Measurements from ENCODE around the gene SPAG8.
A peak's percentile ranks its signal among the peaks of the same experiment; 100 is the strongest.

Gene SPAG8, protein sequence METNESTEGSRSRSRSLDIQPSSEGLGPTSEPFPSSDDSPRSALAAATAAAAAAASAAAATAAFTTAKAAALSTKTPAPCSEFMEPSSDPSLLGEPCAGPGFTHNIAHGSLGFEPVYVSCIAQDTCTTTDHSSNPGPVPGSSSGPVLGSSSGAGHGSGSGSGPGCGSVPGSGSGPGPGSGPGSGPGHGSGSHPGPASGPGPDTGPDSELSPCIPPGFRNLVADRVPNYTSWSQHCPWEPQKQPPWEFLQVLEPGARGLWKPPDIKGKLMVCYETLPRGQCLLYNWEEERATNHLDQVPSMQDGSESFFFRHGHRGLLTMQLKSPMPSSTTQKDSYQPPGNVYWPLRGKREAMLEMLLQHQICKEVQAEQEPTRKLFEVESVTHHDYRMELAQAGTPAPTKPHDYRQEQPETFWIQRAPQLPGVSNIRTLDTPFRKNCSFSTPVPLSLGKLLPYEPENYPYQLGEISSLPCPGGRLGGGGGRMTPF

DNA sequence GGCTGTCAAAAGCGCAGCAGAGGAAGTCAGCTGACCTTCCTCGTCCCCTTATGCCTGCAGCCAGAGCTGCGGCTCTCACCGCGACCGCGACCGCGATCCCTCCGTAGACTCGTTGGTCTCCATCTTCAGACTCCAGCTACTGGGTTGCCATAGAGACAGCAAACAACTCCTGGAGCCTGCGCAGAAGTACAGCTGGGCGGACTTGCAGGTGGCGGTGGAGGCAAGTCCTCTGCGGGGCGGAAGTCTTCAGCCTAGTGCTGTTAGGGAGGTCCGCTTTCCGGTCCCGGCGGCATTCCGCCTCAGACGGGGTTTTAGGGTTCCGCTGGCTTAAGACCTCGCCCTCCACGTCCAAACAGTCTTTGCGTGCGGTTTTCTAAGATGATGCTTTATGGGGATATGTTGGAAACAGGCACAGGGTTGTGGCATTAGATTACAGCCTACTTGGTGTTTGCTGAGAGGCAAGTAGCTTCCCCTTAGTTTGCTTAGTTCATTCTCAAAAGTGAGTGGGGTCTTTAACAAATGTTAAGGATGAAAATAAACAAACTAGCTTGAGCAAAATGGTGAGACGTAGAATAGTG, at the start of gene SPAG8:
Gene SPAG8 (minus strand): TSS at position 238 of the 578 bp plus-strand sequence. CDS start 115 bp downstream, at position 123.
- no peak within 1 kb of the TSS for H3K9ac ChIP-seq (ENCODE audit: low read depth, low read length)
- H3K36me3 ChIP-seq (ENCODE audit: control insufficient read depth, insufficient read depth, low read length) = peaks cover 14% of the 10 kb centered on the region; the same call in 1 of the 2 replicates
- peaks cover 8% of the 10 kb centered on the region for H3K4me1 ChIP-seq (ENCODE audit: control insufficient read depth, insufficient read depth, low read length)
- H3K27ac ChIP-seq (ENCODE audit: low read depth, low read length) = no peak within 1 kb of the TSS
- no peaks in the 10 kb centered on the region for H3K27me3 ChIP-seq (ENCODE audit: control insufficient read depth, insufficient read depth, low read length)
- no peaks in the 10 kb centered on the region for H3K9me3 ChIP-seq (ENCODE audit: control insufficient read depth, insufficient read depth, low read length)
- peak within 1 kb of the TSS; percentile 60 for H3K4me3 ChIP-seq (ENCODE audit: low read depth, low read length)

DNA sequence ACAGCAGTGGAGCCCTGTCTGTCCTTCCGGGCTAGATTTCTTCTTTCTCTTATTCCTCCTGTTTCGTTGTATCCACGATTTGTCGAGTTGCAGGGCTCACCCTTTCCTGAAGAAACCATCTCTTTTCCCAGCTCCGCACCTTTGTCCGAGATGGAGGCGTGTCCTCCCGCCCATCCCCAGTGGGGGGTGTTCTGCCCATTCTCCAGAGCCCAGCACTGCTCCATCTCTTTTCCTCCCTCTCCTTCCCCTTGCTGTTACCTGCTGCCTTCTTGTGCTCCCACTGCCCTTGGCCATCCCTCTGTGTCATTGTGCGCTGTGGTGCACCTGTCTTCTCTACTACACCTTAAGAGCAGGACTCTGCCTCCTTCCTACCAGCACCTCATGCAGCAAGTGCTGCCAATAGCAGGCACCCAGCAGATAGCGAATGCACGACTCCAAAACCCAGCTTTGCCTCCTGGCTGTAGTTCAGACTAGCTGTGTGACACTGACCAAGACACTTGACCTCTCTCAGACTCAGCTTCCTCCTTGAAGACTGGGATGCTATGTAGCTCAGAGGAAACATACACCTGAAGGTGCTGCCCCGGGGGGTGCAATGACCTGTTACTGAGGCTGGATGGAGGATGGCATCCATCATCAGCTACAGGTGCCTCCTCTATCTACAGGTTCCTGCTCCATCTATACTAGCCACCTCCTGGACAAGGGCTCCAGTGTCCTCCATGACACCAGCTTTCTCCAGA, 49.3 kb upstream of the SPAG8 start:
- no peaks in the 10 kb centered on the region for H3K27me3 ChIP-seq (ENCODE audit: control insufficient read depth, insufficient read depth, low read length)
- no peak overlapping the region for H3K4me3 ChIP-seq (ENCODE audit: low read depth, low read length)
- no peaks in the 10 kb centered on the region for H3K4me1 ChIP-seq (ENCODE audit: control insufficient read depth, insufficient read depth, low read length)
- H3K9me3 ChIP-seq (ENCODE audit: control insufficient read depth, insufficient read depth, low read length) = no peaks in the 10 kb centered on the region
- no peak overlapping the region for H3K9ac ChIP-seq (ENCODE audit: low read depth, low read length)
- H3K27ac ChIP-seq (ENCODE audit: low read depth, low read length) = no peak overlapping the region
- H3K36me3 ChIP-seq (ENCODE audit: control insufficient read depth, insufficient read depth, low read length) = no peaks in the 10 kb centered on the region

DNA sequence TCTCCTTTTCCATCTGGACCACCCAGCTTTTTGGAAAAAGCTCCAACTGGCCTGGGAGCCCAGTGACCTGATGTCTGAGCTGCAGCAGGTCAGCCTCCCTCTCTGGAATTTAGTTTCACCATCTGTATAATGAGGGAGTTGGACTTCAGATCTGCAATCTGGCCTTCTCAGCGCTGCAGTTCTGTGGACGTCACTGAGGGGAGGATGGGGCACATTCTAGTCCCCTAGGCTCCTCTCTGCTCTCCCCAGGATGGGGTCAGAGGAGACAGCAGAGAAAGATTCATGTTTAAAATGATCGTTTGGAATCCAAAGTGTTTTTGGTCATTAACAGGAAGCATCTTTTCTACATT, 47.9 kb upstream of the SPAG8 start:
- H3K36me3 ChIP-seq (ENCODE audit: control insufficient read depth, insufficient read depth, low read length) = no peaks in the 10 kb centered on the region
- no peak overlapping the region for H3K4me3 ChIP-seq (ENCODE audit: low read depth, low read length)

DNA sequence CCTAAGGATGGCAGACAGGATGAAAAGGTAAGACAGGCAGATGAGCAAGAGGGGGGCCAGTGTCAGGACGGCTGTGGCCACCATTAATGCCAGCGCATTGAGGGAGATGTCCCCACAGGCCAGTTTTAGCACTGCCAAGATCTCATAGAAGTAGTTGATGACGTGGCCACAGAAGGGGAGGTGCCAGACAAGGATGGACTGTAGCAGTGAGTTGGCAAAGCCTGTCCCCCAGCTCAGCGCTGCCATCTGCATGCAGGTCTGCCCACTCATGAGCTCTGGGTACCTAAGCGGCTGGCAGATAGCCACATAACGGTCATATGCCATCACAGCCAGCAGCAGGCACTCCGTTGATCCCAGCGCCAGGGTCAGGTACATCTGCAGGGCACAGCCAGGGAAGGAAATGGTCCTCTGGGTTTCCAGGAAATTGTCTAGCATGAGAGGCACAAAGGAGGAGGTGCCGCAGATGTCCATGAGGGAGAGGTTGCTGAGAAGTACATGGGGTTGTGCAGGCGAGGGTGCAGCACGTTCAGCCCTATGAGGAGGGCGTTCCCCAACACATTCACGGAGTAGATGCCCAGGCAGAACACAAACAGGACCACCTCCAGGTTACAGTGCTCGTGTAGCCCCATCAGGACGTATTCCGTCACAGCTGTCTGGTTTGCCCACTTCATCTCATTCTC, 47.4 kb upstream of the SPAG8 start:
- no peak overlapping the region for H3K27ac ChIP-seq (ENCODE audit: low read depth, low read length)
- H3K4me3 ChIP-seq (ENCODE audit: low read depth, low read length) = no peak overlapping the region
- no peaks in the 10 kb centered on the region for H3K4me1 ChIP-seq (ENCODE audit: control insufficient read depth, insufficient read depth, low read length)
- no peaks in the 10 kb centered on the region for H3K27me3 ChIP-seq (ENCODE audit: control insufficient read depth, insufficient read depth, low read length)
- no peaks in the 10 kb centered on the region for H3K36me3 ChIP-seq (ENCODE audit: control insufficient read depth, insufficient read depth, low read length)
- no peaks in the 10 kb centered on the region for H3K9me3 ChIP-seq (ENCODE audit: control insufficient read depth, insufficient read depth, low read length)
- H3K9ac ChIP-seq (ENCODE audit: low read depth, low read length) = no peak overlapping the region

More for the DNA sequence above, 47.9 kb upstream of the SPAG8 start:
- Histone ChIP-seq H3K9ac (ENCODE audit: low read depth, low read length) (no peak overlapping the region), H3K4me1 (ENCODE audit: control insufficient read depth, insufficient read depth, low read length) (no peaks in the 10 kb centered on the region), H3K27me3 (ENCODE audit: control insufficient read depth, insufficient read depth, low read length) (no peaks in the 10 kb centered on the region), H3K9me3 (ENCODE audit: control insufficient read depth, insufficient read depth, low read length) (no peaks in the 10 kb centered on the region), H3K27ac (ENCODE audit: low read depth, low read length) (no peak overlapping the region)

DNA sequence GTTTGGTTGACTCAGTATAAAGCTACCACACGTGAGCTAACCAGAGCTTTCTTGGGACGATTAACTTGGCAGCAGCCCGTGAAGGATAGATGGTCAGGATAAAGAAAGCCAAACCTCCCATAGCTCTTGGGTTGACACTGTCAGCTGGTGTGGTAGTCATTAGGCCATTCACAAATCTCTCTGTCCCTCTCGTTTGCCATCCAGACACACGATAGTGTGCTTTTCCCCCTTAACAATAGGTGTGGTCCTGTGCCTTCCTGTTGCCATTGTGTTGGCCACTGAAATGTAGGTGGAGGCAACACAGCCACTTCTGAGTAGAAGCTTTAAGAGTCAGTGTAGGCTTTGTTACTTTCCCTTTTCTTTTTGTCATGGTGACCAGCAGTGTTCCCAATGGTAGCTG, 46.4 kb upstream of the SPAG8 start:
- Histone ChIP-seq H3K9me3 (ENCODE audit: control insufficient read depth, insufficient read depth, low read length) (no peaks in the 10 kb centered on the region), H3K36me3 (ENCODE audit: control insufficient read depth, insufficient read depth, low read length) (0 out of 2 replicates have a peak, but pooled peaks cover under 1% of the 10 kb centered on the region), H3K4me3 (ENCODE audit: low read depth, low read length) (no peak overlapping the region), H3K27ac (ENCODE audit: low read depth, low read length) (no peak overlapping the region), H3K9ac (ENCODE audit: low read depth, low read length) (no peak overlapping the region), H3K27me3 (ENCODE audit: control insufficient read depth, insufficient read depth, low read length) (no peaks in the 10 kb centered on the region), H3K4me1 (ENCODE audit: control insufficient read depth, insufficient read depth, low read length) (no peaks in the 10 kb centered on the region)

DNA sequence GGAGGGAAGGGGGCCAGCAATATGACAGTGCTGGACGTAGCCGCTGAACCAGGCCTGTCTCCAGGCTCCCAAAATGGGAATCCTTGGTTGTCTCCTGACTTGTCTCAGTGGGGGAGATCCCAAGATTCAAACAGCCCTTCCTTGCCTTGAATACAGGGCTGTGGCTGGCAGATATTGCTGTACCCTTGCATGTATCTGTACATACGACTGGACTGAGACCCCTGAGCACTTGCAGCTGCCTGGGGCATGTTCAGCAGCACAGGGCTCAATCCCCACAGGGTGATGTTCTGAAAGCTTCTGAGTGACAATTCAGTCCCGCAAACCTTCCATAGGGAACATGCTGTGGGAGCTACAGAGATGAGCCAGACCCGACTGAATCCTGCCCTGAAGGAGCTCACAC, 44.8 kb upstream of the SPAG8 start:
- H3K9ac ChIP-seq (ENCODE audit: low read depth, low read length) = no peak overlapping the region
- H3K9me3 ChIP-seq (ENCODE audit: control insufficient read depth, insufficient read depth, low read length) = no peaks in the 10 kb centered on the region
- 0 out of 2 replicates have a peak, but pooled peaks cover 6% of the 10 kb centered on the region for H3K36me3 ChIP-seq (ENCODE audit: control insufficient read depth, insufficient read depth, low read length)
- no peak overlapping the region for H3K4me3 ChIP-seq (ENCODE audit: low read depth, low read length)
- no peak overlapping the region for H3K27ac ChIP-seq (ENCODE audit: low read depth, low read length)
- no peaks in the 10 kb centered on the region for H3K27me3 ChIP-seq (ENCODE audit: control insufficient read depth, insufficient read depth, low read length)
- no peaks in the 10 kb centered on the region for H3K4me1 ChIP-seq (ENCODE audit: control insufficient read depth, insufficient read depth, low read length)

DNA sequence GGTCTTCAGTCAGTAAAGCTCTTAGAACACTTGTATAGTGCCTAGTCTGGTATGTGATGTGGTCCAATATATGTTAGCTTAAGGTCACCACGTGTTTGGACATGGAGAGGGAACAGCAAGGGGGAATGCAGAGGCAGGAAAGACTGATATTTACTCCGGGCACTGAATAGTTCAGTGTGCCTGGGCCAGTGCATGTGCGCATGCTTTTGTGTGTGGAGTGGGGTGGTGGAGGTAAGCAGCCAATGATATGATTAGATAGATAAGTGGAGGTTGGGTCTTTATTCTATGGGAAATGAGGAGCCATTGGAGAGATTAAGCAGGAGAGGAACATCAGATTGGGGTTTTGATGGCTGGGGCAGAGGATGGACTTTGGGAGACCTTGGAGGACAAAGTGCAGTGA, 44.1 kb upstream of the SPAG8 start:
- Histone ChIP-seq H3K27me3 (ENCODE audit: control insufficient read depth, insufficient read depth, low read length) (no peaks in the 10 kb centered on the region), H3K9me3 (ENCODE audit: control insufficient read depth, insufficient read depth, low read length) (no peaks in the 10 kb centered on the region), H3K36me3 (ENCODE audit: control insufficient read depth, insufficient read depth, low read length) (0 out of 2 replicates have a peak, but pooled peaks cover 6% of the 10 kb centered on the region), H3K4me1 (ENCODE audit: control insufficient read depth, insufficient read depth, low read length) (no peaks in the 10 kb centered on the region), H3K4me3 (ENCODE audit: low read depth, low read length) (no peak overlapping the region), H3K9ac (ENCODE audit: low read depth, low read length) (no peak overlapping the region), H3K27ac (ENCODE audit: low read depth, low read length) (no peak overlapping the region)

DNA sequence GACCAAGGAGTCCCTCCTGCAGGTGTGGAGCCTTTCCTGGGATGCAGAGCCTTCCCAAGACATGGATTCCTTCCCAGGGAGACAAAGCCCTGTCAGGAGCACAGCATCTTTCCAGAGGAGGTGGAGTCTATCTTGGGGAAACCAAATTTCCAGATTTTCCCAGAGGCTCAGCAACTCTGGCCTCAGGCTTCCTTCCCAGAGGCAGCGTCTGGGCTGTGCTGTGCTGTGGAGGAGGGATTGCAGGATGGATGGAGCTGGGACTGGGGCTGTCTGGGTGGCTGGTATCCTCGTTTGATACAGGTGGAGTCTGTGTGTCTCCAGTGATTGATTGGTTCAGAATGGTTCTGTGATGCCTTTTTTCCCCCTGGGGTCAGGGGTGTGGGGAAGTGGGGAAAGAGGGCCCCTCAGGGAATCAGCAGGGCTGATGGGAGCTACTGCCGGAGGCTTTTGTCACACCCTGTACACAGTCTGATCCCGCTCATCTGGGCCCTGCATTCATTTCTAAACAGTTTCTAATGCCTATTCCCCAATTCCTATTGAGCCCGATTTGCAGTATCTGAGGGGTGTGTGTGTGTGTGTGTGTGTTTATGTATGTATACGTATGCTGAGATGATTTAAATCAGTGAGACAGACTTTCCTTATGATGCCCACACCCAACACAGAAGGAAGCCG, 42.2 kb upstream of the SPAG8 start:
- no peaks in the 10 kb centered on the region for H3K27me3 ChIP-seq (ENCODE audit: control insufficient read depth, insufficient read depth, low read length)
- H3K4me1 ChIP-seq (ENCODE audit: control insufficient read depth, insufficient read depth, low read length) = no peaks in the 10 kb centered on the region
- no peak overlapping the region for H3K9ac ChIP-seq (ENCODE audit: low read depth, low read length)
- H3K36me3 ChIP-seq (ENCODE audit: control insufficient read depth, insufficient read depth, low read length) = 0 out of 2 replicates have a peak, but pooled peaks cover 6% of the 10 kb centered on the region
- no peak overlapping the region for H3K27ac ChIP-seq (ENCODE audit: low read depth, low read length)
- no peak overlapping the region for H3K4me3 ChIP-seq (ENCODE audit: low read depth, low read length)
- H3K9me3 ChIP-seq (ENCODE audit: control insufficient read depth, insufficient read depth, low read length) = no peaks in the 10 kb centered on the region

DNA sequence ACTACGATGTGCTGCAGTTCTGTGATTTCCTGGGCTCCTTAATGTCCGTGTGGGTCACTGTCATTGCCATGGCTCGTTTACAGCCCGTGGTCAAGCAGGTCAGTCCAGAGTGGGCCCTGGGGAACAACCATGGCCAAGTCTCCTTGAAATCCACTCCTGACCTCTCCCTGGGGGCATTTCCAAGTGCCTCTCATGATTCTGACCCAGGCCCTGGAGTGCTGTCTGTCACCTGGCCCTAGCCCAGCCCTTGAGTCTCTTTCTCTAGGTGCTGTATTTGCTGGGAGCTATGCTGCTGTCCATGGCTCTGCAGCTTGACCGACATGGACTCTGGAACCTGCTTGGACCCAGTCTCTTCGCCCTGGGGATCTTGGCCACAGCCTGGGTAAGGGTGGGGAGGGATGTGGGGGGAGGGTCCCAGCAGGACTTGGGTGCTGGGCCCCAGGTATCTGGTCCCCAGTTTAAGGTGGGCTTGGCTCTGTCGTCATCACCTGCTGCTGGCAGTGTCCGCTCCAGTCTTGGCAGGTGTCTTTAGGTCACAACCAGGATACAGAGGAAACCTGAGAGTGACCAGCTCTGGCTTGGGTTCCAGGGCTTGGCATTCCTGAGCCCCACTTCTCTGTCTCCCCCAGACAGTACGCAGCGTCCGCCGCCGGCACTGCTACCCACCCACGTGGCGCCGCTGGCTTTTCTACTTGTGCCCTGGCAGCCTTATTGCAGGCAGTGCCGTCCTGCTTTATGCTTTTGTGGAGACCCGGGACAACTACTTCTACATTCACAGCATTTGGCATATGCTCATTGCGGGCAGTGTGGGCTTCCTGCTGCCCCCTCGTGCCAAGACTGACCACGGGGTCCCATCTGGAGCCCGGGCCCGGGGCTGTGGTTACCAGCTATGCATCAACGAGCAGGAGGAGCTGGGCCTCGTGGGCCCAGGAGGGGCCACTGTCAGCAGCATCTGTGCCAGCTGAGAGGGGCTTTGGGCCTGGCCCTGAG, 41.1 kb upstream of the SPAG8 start:
- Histone ChIP-seq H3K4me1 (ENCODE audit: control insufficient read depth, insufficient read depth, low read length) (no peaks in the 10 kb centered on the region), H3K9me3 (ENCODE audit: control insufficient read depth, insufficient read depth, low read length) (no peaks in the 10 kb centered on the region), H3K36me3 (ENCODE audit: control insufficient read depth, insufficient read depth, low read length) (0 out of 2 replicates have a peak, but pooled peaks cover 6% of the 10 kb centered on the region), H3K9ac (ENCODE audit: low read depth, low read length) (no peak overlapping the region), H3K27me3 (ENCODE audit: control insufficient read depth, insufficient read depth, low read length) (no peaks in the 10 kb centered on the region), H3K4me3 (ENCODE audit: low read depth, low read length) (no peak overlapping the region), H3K27ac (ENCODE audit: low read depth, low read length) (no peak overlapping the region)

Data from HUES48 (cell line).